ENCODE measurements around the gene TNFRSF13B. TPM values are rescaled to one million over a fixed set of nuclear protein-coding genes. Genes with fewer than 3 reads are reported as not detected.
"Not testable (repeated sequence)": the region's sequence is repeated elsewhere in the genome, so short reads cannot be mapped to it uniquely, and the experiment has no call there.

The TNFRSF13B gene
- total RNA-seq, 2 donors from 2014 or later = not detected

DNA sequence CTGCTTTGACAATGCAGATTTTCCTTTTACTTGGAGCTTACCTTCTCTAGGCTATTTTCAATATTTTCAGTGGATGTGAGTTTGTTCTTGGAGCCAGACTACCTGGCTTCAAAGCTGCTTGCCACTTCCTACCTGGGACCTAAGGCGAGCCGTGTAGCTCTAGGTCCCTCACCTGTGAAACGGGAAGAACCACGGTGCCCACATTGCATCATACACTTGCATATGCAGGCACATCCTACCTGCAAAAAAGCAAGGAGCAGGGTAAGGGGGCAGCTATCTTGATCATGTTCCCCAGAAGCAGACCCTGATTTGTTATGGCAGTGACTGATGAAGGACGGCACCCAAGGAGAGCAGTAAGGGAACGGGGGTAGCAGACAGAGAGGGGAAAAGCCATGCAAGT lies 43.3 kb upstream of the TNFRSF13B start:
- Histone ChIP-seq H3K27ac (no peak overlapping the region), H3K27me3 (no peaks in the 10 kb centered on the region), H3K9me3 (no peaks in the 10 kb centered on the region), H3K36me3 (replicated peaks in 1 of 2; ENCODE audit: insufficient read depth in 1 of 2, low read depth in 2 of 2) (no peaks in the 10 kb centered on the region), H3K4me1 (peaks cover 34% of the 10 kb centered on the region), H3K4me3 (no peak overlapping the region)
- intact Hi-C loops (cut with DNase I) = no loop called here
- TF ChIP-seq POLR2A (IDR thresholded peaks at IDR 0.05) (no peak), CTCF (IDR thresholded peaks at IDR 0.05) (no peak)
- WGBS, 2 donors = 86 to 91% methylated on average over 6 of the region's 6 CpGs
- ATAC-seq (no peak), DNase-seq (no peak)

DNA sequence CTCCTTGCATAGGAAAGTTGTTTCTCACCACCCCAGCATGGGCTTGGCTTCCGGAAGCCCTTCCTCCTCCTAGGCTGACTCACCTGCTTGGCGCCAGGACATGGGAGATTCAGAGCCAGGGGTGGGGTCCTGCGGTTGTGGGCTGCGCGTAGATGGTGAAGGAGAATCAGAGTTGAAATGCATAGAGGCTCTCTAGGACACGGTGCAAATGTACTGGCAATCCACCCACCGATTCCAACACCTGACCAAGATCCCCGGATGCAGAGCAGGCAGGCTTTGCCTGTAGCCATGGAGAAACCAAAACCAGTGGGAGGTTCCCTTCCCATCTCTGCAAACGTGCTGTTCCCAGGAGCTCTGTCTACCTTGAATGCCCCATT lies 42.8 kb upstream of the TNFRSF13B start:
- WGBS, 2 donors = 76 to 78% methylated on average over 4 to 9 of the region's 9 CpGs
- ATAC-seq; H3K27ac ChIP-seq; H3K9me3 ChIP-seq; H3K4me3 ChIP-seq; H3K27me3 ChIP-seq; intact Hi-C loops (cut with DNase I); H3K36me3 ChIP-seq (replicated peaks in 1 of 2; ENCODE audit: insufficient read depth in 1 of 2, low read depth in 2 of 2): not testable (repeated sequence)
- peaks cover 32% of the 10 kb centered on the region for H3K4me1 ChIP-seq
- peak in 1 of 4 donors; percentile 8 for DNase-seq

DNA sequence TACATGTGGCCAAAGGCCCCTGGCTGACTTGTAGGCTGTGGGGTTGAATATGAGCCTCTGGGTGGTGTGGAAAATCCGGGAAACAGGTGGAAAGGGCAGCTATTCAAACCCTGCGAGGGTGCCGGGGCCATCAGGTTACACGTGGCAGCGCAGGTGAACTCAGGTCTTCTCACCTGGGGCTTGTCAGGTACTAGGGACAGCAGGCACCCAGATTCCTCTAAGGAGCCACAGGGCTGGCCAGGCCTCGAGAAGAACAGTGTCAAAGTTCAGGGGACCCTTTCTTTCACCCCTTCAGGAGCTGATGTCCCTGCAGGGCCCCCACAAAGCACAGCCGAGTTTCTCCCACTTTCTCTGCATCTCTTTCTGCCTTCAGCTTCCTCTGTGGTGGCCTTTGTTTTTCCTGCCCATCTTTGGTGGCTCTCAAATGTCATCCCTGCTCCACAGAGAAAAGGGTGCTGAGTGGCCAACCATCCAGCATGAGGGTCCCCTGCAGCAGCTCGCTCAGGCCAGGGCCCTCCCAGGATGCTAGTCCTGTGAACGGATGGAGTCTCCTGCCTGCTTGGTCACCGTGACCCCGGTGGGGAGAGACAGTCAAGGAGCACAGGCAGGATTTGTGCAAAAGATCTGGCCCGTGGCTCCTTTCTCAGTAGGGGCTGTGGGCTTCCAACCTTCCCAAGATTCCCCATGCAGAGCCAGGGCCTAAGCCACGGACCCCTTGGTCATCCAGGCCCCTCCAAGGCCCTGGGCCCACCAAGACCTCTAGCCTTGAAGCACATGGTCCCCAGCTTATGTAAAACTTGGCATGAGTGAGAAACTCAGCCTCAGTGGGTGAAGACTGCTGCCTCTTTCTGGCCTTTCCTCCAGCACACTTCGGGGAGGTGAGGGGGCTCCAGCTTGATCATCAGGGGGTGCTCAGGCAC lies 42.2 kb upstream of the TNFRSF13B start:
- H3K27ac ChIP-seq; H3K36me3 ChIP-seq (replicated peaks in 1 of 2; ENCODE audit: insufficient read depth in 1 of 2, low read depth in 2 of 2); ATAC-seq; intact Hi-C loops (cut with DNase I); DNase-seq; H3K4me3 ChIP-seq; H3K27me3 ChIP-seq; H3K9me3 ChIP-seq: not testable (repeated sequence)
- WGBS, 2 donors = 86 to 88% methylated on average over 6 to 10 of the region's 14 CpGs
- peaks cover 32% of the 10 kb centered on the region for H3K4me1 ChIP-seq

- H3K27me3 ChIP-seq; intact Hi-C loops (cut with DNase I); H3K36me3 ChIP-seq (replicated peaks in 1 of 2; ENCODE audit: insufficient read depth in 1 of 2, low read depth in 2 of 2); H3K9me3 ChIP-seq; H3K4me3 ChIP-seq: not testable (repeated sequence)
- ATAC-seq (peak; percentile 41), DNase-seq (peak in 2 of 4 donors; percentile 44 to 46)
- peak overlapping the region; percentile 52 to 74 (median 68) for H3K27ac ChIP-seq
- peaks cover 14% of the 10 kb centered on the region for H3K4me1 ChIP-seq
- WGBS, 2 donors = 44 to 60% methylated on average over 1 to 5 of the region's 12 CpGs
Measured at GRCh38 chr17:17011043-17011907, 39.4 kb upstream of the TNFRSF13B start.

DNA sequence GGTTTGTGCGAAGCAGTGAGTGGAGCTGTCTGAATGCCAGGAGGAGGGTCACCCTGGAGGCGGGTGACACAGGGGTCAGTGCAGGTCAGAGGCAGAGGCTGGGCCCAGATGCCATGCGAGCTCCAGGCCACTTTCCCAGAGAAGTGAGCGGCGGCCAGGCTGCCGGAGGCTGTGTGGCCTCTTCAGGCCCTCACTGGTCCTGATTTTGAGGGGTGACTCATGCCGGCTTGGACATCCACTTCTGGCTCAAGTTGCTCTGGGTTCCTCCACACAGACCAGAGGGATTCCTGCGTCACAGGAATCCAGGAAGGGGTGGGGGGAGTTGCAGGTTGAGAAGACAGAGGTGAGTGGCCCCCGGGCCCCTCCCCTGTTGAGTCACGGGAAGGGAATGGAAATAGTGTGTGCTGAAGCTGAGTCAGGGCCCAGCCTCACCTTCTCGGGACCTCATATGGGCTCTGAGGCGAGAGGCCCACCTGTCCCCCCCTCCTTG lies 38.7 kb upstream of the TNFRSF13B start:
- peaks cover 14% of the 10 kb centered on the region for H3K4me1 ChIP-seq
- H3K4me3 ChIP-seq; H3K9me3 ChIP-seq; intact Hi-C loops (cut with DNase I); H3K27me3 ChIP-seq; H3K36me3 ChIP-seq (replicated peaks in 1 of 2; ENCODE audit: insufficient read depth in 1 of 2, low read depth in 2 of 2): not testable (repeated sequence)
- H3K27ac ChIP-seq = peak overlapping the region; percentile 52 to 74 (median 68)
- WGBS, 2 donors = 25% methylated on average over 4 of the region's 12 CpGs; no CpG with 5 or more reads in 1 of the 2 donors
- peak; percentile 68 for ATAC-seq
- peak in 3 of 4 donors; percentile 28 to 56 (median 35) for DNase-seq

DNA sequence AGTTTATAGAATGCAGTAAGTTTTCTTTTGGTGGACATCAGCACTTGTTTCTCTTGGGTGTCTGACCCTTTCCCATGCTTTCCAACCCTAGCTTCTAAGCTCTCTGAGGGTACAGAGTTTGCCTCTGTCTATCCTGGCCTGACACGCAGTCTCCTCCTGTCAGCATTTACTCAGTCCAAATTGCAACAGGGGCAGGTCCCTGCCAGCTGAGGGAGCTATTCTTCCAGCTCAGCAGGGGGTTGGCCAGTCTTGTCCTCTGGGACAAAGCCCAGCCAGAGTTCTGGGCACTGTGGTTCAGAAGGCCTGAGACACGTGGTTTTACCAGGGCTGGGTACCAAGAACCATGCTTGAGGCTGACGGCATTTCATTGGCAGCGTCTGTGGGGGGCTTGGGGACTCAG lies 38.1 kb upstream of the TNFRSF13B start:
- DNase-seq; H3K4me3 ChIP-seq; H3K36me3 ChIP-seq (replicated peaks in 1 of 2; ENCODE audit: insufficient read depth in 1 of 2, low read depth in 2 of 2); H3K27me3 ChIP-seq; H3K9me3 ChIP-seq: not testable (repeated sequence)
- intact Hi-C loops (cut with DNase I) = loop anchor here (10.0 kb wide), 2 partner anchors 105 to 195 kb away; partner anchors contain the start of gene PLD6
- peak in 5 of 7 experiments; percentile 5 to 41 (median 36) for TF ChIP-seq CTCF (IDR thresholded peaks at IDR 0.05)
- peaks cover 14% of the 10 kb centered on the region for H3K4me1 ChIP-seq
- WGBS, 2 donors = 18% methylated on average over 1 of the region's 4 CpGs; no CpG with 5 or more reads in 1 of the 2 donors
- ATAC-seq = peak; percentile 69
- peak overlapping the region in 2 of 4 donors; percentile 64 to 75 for H3K27ac ChIP-seq

DNA sequence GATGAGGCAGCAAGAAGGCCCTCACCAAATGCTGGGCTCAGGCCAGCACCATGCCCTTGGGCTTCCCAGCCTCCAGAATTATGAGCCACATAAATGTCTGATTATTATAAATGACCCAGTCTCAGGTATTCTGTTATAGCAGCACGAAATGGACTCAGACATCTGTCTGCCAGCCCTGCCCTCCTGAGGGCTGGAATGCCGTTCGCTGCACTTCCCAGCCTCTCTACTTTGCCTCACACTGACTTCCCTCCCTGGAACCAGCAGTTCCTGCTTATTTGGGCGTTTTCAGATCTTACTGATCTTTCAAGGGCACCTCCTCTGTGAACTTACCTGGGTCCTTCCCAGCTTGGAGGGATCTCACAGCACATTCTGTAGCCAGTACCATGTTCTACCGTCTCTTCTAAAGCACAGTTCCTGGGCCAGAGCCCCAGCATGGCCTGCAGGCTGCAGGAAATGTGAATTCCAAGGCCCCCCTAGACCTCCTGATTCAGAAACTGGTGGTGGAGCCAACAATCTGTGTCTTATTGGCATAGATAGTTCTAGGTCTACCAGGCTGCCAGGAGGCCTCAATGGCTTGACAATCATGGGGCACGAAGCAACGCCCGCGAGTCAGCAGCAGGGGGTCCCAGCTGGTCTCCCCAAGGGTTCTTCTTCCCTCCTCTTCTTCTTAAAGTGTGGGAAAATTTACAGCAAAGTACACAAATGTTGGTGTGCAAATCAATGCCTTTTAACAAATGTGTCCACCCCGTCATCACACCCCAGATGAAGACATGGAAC lies 36.9 kb upstream of the TNFRSF13B start:
- H3K9me3 ChIP-seq; ATAC-seq; H3K4me3 ChIP-seq; H3K27me3 ChIP-seq; H3K36me3 ChIP-seq (replicated peaks in 1 of 2; ENCODE audit: insufficient read depth in 1 of 2, low read depth in 2 of 2); DNase-seq: not testable (repeated sequence)
- Histone ChIP-seq H3K27ac (peak overlapping the region in 3 of 4 donors; percentile 64 to 75 (median 64)), H3K4me1 (peaks cover 14% of the 10 kb centered on the region)
- 49 to 53% methylated on average over 9 to 10 of the region's 10 CpGs for WGBS, 2 donors
- intact Hi-C loops (cut with DNase I) = loop anchor here (10.0 kb wide), 2 partner anchors 106 to 196 kb away; partner anchors contain the start of gene PLD6

DNA sequence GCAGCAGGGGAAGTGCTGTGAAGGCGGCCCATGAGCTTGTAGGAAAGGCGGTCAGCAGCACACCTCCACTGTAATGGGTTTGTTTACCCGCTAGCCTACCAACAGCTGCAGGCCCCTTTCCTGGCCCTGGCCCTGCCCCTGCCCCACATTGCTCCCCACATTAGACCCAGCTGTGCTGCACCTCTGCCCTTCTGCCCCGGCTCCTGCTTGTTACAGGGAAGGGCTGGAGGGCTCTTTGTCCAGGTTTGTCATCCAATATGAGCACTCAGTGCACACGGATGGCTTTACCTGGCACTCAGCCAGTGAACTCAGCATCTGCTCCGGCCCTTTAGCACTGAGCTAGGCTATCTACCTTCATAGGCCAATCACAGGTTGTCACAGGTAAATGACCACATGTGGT lies 36.0 kb upstream of the TNFRSF13B start:
- ATAC-seq, DNase-seq: not testable (repeated sequence)

More for the DNA sequence above, 36.0 kb upstream of the TNFRSF13B start:
- H3K9me3 ChIP-seq; H3K27me3 ChIP-seq; H3K36me3 ChIP-seq (replicated peaks in 1 of 2; ENCODE audit: insufficient read depth in 1 of 2, low read depth in 2 of 2); H3K27ac ChIP-seq; H3K4me3 ChIP-seq: not testable (repeated sequence)
- intact Hi-C loops (cut with DNase I) = loop anchor here (10.0 kb wide), 2 partner anchors 107 to 197 kb away; partner anchors contain the start of gene PLD6
- WGBS, 2 donors = 100% methylated on average over 2 of the region's 6 CpGs; no CpG with 5 or more reads in 1 of the 2 donors
- H3K4me1 ChIP-seq = peaks cover 14% of the 10 kb centered on the region
